GM19395 (cell line): Measurements from ENCODE around the gene CELSR1.

ENCODE experiments used
- ATAC-seq: cut with Tn5 transposase; IDR thresholded peaks from one replicate; pipeline ENCODE4 v1.9.1; 2021; ENCODE audit warnings: mild to moderate bottlenecking, moderate library complexity; ENCODE audit not compliant: unreplicated experiment

CELSR1 gene

DNA sequence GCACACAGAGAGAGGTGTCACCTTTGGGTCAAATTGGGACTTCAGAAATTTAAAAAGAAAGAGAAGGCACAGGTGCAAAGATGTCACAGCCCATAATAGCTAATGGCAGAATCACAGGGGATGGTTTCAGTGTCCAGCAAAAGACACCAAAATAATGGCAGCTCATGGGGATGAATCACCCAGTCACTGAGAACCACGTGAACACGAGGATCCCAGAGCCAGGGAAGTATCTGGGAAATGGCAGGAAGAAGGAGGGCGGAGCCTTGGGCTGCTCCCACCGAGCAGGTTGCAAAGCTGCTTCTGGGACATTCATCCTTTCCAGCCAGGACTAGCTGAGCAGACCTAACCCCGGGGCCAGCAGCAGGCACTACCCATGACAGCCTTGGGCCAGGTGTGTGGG lies 156.3 kb downstream of the CELSR1 start:
- no peak for ATAC-seq

DNA sequence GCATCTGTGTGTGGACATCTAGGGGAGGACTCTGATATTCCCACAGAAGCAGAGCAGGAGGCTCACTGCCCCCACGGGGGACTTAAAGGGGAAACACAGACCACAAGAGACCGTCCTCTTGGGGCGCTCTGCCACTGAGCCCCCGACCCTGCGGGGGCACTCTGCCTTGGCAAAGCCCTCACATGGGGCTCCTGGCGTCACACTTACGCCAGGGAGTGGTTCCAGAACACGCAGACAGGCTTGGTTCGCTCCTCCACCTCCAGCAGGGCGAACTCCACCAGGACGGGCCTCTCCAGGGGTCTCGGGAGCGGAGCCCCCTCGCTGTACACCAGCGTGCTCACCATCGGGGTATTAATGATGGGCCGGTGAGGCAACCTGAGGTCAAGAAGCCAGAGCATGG lies 156.8 kb downstream of the CELSR1 start:
- ATAC-seq: no peak

DNA sequence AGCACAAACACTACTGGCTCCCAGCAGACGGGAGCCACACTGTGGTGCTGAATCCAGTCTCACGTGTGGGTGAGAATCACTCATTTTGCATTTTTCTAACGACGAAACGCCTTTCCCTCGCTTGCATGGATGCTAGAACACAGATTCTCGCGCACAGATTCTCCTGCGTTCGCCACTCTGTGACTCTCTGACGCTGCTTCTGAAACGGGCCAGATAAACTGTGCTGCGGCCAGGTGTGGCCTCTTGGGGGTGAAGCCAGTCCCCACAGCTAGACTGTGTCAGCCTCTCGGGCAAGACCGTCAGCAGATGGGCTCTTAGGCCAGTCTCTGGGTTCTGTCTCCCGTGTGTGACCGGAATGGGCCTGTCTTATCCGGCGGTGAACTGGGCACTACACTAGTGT lies 157.4 kb downstream of the CELSR1 start:
- ATAC-seq: no peak

DNA sequence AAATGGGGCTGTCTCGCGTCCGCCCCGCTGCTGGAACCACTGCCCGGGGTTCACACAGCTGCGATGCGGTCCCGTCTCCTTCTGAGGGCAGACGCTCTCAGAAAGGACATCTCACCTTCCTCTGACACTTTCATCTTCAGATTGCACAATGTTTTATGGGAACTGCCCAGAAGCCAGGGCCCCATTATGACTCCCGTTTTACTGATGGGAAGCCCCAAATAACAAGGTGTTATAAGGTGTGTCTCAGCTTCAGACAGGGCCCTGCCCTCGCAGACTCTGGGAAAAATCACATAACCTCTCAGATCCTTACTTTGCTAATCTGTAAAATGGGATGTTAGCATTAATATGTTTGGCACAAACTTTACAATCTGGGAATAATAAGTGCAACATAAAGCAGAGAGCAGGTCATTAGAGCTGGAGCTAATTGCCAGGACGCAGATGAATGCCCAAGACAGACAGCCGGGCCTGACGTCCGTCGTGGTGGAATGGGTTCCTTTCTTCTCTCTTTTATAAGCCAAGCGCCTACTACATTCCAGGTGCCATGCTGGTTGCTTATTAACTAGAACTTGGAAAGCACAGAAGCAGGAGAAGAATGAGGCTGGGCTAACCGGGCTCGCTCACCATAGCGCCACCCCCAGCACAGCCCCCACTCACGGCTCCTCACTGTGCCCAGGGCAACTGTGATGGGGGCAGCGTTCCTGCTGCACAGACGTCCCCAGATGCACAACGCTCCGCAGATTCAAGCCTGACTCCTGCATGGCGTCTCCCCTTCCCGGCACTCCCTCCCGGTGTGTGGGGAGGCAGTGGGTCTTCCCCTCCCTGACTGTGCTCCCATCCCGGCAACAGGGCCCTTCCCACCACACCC lies 158.1 kb downstream of the CELSR1 start:
- no peak for ATAC-seq

DNA sequence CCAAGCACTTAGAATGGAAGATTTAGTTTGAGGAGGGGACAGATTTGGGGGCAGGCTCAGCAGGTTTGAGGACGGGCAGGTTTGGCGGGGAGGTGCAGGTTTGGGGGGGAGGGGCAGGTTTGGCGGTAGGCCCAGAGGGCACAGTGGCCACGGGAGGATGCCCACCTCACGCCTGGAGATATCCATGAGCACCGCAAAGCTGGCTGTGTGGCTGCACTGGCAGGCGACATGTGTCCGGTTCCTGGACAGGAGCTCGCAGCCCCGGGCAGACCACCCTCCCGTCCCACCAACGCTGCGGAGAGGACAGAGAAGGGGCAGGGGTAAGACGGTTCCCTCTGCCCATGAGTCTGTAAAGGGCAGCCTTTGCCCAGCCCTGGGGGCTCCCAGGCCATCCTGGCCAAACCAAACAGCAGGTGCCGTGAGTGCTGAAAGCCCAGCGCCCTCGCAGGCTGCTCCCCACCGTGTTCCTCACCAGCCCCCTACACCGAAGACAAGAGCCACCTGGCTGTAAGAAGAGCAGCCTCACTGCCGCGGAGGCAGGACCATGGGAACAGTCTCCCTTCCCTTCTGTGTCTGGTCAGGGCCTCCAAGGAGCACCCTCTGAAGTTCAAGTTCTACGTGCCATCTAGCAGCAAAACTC lies 158.9 kb downstream of the CELSR1 start:
- ATAC-seq: no peak

DNA sequence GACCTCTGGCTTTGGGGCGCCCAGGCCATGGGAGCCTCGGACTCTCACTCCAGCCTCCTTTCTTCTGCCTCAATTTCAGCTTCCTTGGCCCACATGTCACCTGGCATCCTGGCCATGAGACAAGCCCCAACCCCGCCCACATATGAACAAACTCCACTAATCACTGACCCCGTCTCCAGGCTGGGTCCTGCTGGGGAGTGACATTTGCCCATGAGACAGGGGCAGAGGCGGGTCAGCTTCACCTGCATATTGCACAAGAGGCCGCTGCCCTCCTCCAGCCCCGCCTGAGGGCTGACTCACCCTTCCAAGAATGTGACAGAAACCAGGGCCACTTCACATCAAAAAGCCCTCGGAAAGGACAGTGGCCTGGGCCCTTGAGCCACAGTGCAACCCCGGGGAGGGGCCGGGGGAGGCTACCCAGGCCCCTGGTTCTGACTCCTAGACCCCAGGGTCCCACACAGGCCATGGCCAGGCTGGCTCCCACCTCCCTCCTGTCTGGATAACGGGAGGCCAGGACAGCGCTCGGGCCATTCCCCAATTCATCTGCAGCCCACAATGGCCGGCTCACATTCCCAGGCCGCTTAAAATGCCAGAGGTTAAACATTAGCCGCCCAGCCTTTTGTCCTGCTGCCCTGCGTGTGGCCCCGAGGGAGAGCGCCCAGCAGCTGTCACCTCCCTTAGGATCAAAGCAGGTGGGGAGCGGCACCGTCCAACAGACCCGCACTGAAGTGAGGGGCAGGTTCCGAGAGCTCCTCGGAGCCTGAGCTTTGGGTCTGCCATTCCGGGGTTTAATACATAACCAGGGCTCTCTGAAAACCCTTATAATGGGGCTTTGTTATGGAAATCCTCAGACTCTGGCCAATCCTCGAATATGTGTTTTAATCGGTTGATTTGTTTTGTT lies 159.6 kb downstream of the CELSR1 start:
- no peak for ATAC-seq

DNA sequence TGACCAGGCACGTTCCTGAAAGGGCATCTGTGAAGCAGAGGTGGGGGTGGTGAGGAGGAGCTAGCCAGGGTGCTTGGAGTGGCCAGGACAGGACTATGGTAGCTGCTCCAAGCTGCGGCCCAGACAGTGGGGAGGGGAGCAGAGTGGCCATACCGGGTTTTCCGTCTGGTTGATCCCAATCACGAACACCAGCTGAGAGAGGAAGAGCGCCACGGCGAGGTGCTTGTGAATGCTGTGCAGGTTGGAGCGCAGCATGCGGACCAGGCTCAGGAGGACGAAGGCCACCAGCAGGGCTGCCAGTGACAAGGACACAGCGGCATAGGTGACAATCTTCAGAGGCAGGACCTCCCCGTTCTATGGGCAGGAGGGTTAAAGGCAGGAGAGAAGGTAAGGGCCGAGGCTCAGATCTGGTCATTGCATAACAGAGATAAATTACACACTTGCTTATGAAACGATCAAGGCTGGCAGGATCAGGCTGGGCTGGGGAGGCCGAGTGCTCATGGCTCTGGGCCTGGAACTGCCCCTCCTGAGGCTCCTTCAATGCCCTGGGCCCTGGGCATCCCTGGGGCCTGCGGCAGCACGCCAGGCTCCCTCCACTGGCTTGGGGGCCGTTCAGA lies 160.4 kb downstream of the CELSR1 start:
- ATAC-seq: no peak

DNA sequence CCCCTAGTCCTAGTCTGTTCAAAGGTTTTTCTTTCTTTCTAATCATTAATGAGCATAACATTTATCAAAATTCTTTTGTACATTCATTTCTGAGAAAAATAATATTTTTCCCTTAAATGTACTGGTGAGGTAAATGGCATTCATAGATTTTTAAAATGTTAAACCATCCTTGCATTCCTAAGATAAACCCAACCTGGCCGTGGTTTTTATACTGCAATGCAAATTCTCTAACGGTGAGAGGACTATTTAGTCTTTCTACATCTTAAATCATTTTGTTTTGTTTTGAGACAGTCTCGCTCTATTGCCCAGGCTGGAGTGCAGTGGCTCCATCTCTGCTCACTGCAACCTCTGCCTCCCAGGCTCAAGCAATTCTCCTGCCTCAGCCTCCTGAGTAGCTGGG lies 161.3 kb downstream of the CELSR1 start:
- ATAC-seq: no peak

DNA sequence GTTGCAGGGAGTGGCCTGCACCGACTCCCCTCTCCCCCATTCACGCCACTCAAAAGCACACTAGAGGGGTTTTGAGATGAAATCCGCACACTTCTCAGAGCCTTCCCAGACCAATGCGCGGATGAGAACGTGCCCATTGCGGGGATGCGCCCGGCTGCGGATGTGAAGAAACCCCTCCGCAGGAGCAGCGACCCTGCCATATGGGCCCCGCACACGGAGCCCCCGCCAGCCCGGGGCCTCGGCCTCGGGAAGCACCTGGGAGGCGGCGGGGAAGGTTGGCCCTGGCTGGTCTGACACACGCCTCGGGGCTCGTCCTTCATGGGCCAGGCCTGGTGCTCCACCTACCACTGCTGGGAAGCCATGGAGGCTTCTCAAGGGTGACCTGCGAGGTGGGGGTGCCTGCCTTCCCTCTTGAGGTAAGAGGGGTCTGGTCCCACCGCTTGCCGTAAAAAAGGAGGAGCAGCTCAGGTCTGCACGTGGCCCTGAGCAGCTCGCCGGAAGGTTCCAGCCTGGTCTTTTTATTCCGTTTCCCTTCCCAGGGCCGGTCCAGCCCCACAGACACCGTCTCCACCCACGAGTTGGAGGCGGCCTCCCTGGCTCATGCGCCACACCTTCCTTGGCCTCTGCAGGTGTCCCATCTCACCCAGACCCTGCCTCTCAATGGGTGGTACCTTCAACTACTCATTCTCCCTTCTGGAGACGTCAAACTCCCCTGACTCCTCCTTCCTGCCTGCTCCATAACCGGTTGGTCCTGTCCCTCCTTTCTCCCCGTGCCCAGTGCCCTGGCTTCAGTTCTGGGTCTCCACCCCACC lies 162.6 kb downstream of the CELSR1 start:
- no peak for ATAC-seq

DNA sequence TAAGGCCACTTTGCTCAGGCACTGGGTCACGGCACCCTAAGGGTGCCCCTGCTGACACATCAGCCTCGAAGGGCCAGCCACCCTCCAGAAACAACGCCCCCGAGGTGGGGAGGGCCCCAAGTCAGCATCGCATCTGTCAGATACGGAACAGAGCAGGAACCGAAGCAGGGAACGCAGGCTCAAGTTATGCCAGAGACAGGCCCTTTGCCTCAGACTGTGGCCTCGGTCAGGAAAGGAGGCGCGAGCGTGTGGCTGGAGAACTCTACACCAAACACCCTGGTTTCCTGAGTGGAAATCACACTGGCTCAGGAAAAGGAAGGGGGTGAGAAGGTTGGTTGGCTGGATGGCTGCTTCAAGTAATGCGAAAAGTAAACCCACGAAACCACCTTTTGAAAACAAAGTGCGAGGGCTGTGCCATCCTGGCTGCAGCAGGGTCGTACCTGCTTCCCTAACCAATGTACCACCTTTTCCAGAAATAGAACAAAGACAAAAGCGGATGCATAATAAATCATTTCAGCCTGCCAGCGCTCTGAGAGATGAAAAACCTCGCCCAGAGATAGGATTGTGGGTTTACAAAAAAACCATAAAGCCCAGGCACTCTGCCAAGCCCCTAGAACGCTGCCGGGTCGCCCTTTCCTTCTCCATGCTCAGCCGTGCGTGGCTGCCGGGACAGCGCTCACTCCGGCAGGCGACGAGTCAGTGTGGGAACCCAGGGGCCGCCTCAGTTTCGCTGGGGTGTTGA lies 163.3 kb downstream of the CELSR1 start:
- ATAC-seq: no peak

DNA sequence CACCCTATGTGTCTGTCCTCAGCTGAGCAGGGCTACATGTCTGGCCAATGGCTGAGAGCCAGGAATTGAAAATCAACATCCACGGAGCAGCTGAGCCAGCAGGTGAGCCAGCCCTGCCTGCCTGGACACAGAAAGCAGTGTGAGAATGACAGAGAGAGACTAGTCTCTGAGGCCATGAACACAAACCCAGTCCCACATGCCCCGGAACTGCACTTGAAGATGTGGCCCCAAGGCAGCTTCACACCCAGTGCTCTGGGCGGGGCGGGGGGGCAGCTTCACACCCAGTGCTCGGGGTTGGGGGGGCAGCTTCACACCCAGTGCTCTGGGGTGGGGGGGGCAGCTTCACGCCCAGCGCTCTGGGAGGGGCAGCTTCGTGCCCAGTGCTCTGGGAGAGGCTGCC lies 164.3 kb downstream of the CELSR1 start:
- ATAC-seq: no peak

DNA sequence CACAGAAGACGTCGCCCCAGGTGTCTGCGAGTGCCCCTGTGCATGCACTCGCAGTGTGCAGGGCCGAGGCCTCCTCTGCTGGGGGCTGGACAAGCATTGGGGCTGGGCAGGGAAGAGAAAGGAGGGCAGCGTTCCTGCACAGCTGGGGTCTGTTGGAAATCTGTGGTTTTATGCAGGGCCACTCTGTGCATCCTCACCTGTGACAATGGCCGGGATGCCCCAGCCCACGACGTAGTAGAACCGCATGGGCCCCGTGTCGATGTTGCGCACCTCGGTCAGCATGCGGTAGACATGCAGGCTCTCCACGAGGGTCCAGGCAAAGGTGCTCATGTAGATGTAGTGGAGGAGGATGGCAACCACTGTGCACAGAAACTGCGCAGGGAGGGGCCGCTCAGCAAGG lies 164.7 kb downstream of the CELSR1 start:
- no peak for ATAC-seq

DNA sequence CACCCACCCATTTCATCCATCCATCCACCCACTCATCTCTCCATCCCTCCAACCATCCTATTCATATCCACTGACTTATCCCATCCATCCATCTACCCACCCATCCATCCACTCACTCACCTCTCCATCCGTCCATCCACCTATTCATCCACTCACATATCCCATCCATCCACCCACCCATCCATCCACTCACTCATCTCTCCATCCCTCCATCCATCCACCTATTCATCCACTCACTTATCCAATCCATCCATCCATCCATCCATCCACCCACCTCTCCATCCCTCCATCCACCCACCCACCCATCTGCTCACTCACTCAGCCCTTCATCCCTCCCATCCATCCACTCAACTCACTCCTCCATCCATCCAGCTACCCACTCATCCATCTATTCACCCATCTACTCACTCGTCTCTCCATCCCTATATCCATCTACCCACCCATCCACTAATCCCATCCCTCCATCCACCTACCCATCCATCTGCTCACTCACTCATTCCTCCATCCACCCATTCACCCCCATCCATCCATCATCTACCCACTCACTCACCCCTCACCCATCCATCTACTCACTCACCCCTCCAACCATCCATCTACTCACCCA lies 165.7 kb downstream of the CELSR1 start:
- ATAC-seq: no peak

DNA sequence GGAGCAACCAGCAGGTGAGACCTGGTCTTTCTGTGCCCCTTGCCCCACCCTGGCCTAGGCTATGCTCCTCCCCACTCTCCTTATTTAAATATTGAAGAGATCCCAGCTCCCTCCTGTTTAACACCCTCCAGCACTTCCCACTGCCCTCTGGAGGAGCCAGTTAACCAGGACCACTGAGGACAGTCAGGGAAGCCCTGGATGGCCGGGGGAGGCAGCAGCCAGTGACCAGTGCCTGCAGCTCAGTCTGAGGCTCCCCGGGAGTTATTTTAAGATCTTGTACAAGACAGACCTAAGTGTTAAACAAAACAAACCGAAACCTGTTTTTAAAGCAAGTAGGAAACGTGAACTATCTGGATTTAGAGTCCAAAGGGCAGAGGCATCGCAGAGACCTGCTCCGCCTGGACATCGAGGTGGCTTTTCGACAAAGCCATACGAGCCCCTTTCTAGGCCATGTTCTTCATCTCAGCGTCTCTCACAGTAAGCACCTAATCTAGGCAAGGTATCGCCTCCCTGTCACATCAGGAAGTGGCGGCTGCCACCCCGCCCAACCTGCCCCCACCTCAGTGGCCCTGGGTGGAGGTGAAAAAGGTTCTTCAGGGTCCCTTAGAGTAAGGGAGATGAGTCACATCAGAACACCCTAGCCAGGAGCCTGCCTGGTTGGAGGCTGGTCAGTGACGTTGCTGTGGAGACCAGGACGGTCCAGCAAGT lies 166.7 kb downstream of the CELSR1 start:
- no peak for ATAC-seq

DNA sequence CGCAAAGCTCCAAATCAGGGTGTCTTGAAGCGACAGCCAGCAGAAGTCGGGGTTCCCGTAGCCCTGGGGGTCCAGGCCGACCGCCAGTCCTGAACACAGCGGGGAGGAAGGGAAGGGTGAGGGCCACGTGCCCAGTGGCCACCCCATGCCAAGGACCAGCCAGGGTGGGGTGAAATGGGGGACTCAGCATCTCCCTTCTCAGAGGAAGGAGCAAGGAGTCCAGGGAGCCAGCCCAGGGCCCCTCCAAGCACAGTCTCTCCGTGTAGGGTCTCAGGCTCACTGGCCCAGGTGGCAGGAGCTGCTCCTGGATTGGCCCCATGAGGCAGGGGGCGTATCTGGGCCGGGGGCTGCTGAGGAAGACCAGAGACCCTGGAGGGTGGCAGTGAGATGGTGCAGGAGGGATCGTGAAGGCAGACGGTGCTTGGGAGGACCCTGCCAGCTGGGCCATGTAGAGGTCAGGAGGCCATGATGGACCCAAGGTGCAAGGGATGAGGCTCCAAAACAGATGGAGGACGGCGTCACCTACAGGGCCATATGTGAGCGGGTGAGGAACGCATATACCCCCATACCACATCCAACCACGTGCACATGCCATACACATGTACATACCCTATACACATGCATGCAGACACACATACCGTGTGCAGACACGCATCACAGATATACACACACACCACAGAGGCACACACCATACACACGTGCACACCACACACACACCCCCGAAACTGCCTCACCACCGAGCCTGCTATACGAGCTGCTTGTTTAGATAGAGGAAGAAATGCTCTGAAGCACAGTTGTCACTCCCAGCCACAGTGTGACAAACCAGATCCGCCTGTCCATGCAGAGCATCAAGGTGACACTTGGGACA lies 167.5 kb downstream of the CELSR1 start:
- no peak for ATAC-seq

DNA sequence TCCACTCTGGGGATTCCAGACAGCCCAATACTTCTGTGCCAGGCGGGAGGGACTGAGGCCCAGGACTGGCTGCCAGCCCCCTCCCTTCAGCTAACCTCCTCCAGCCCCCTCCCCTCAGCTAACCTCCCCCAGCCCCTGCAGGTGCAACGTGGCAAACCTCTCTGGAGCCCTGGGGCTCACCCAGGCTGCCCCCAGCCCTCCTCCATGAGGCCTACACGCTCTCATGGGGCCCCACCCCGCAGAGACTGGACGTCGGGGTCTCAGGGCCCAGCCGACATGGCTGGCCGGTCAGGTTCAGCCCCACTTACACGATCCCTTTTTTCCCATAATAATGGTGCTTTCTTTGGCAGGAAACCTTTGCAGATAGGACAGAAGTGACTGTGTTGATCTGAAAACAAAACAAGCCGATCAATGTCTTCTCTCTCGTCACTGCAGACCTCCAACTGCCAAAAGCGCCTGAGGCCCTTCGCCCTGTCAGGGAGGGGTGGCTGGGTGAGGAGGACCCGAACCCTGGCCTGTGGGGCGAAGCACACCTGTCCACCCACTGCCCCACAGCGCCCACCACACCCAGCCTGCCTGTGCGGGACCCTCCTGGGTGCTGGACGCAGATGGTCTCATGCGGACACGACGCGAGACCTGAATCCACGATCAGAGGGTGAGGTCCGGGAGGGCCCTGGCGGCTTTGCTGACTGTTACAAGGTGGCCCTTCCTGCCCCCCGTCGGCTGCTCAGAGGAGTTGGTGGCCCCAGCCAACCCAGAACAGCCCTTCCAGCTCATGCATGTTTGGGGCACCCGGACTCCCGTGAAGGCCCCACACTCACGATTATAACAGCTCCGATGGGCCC lies 168.3 kb downstream of the CELSR1 start:
- no peak for ATAC-seq

DNA sequence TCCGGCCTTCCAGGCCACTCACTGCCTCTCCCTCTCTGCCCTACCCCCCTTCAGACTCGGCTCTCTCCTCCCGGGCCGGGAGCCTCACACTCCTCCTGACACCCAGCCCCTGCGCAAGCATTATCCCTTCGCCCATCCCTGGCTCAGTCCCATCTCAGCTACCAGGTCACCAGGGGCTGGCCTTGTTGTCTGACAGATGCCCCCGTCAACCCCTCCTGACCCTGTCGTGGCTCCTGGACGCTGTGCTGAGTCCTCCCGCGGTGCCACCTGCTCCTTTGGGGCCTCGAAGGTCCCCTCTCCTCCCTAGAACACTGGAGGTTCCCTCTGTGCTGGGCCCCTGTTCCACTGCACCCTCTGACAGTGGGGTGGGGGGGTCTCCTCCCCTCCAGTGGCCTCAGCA lies 169.0 kb downstream of the CELSR1 start:
- ATAC-seq: no peak
